ENCODE measurements around the gene ADIPOR2. TPM values are rescaled to one million over a fixed set of nuclear protein-coding genes. Genes with fewer than 3 reads are reported as not detected.
A peak's percentile ranks its signal among the peaks of the same experiment; 100 is the strongest.

ADIPOR2 gene
- 10 to 100 TPM; 29.5 to 44.3 (median 37.1) TPM for total RNA-seq

DNA sequence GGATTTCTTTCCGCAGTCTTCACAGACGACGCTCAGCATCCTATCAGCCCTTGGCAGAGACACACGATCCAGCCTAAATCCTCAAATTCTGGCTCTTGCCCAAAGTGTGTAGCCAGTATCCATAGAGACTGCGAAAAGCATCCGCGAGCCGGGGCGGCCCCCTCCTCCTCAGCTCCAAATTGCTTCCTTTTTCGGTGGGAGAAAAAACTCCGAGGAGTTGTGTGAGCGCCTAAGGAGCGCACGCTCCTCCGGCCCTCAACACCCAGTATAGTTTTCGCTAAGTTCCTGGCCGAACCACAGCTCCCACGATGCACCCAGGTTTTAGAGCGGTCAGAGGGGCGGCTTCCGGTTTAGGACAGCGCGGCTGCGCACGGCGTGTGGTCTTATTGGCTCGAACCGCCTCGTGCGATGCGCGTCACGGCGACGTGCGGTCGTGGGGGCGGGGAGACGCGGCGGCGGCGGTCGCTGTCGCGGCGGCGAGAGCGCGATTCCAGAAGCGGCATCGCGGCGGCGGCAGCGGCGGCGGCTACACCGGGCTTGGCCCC, at the start of gene ADIPOR2:
Gene ADIPOR2 (plus strand): TSS at position 493 of the 545 bp plus-strand sequence. CDS start 63,274 bp downstream, outside the sequence.
- H3K4me3 ChIP-seq (ENCODE audit: low read depth, poor library complexity, severe bottlenecking) = peak within 1 kb of the TSS; percentile 93
- intact Hi-C loops (cut with DNase I; ENCODE audit: low total_unique reads) = no loop called here
- TF ChIP-seq POLR2A (IDR thresholded peaks at IDR 0.05) (no peak), CTCF (IDR thresholded peaks at IDR 0.05) (no peak)
- 0% methylated on average over 47 to 51 of the region's 59 CpGs for WGBS, 2 donors
- peak; percentile 93 to 98 for DNase-seq (ENCODE audit: low spot score in 2 of 2)

- no peak overlapping the region for H3K4me3 ChIP-seq (ENCODE audit: low read depth, poor library complexity, severe bottlenecking)
- intact Hi-C loops (cut with DNase I; ENCODE audit: low total_unique reads) = no loop called here
- DNase-seq (ENCODE audit: low spot score in 2 of 2) = no peak
- 73 to 81% methylated on average over 7 of the region's 7 CpGs for WGBS, 2 donors
- no peak for TF ChIP-seq POLR2A (IDR thresholded peaks at IDR 0.05)
- TF ChIP-seq CTCF (IDR thresholded peaks at IDR 0.05) = no peak
Measured at GRCh38 chr12:1642513-1642912, 48.4 kb upstream of the ADIPOR2 start.

DNA sequence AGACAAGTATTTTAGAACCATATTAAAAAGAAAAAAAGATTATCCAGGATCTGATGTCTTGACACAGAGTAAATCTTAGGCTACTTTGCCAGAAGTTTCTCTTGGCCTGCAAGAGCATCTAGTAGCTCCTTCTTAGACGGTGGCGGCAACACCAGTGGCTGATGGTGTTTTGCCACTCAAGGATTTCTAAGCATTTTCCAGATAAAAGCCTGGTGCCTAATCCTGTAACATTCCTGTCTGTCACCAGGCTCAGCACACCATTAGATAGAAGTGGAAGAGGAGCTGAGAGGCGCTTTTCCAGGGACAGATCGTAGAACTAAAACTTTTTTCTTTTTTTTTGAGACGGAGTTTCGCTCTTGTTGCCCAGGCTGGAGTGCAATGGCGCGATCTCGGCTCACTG, 47.8 kb upstream of the ADIPOR2 start:
- H3K4me3 ChIP-seq (ENCODE audit: low read depth, poor library complexity, severe bottlenecking) = no peak overlapping the region
- 87 to 92% methylated on average over 9 of the region's 9 CpGs for WGBS, 2 donors
- intact Hi-C loops (cut with DNase I; ENCODE audit: low total_unique reads) = no loop called here
- no peak for DNase-seq (ENCODE audit: low spot score in 2 of 2)
- TF ChIP-seq CTCF (IDR thresholded peaks at IDR 0.05) (no peak), POLR2A (IDR thresholded peaks at IDR 0.05) (no peak)

DNA sequence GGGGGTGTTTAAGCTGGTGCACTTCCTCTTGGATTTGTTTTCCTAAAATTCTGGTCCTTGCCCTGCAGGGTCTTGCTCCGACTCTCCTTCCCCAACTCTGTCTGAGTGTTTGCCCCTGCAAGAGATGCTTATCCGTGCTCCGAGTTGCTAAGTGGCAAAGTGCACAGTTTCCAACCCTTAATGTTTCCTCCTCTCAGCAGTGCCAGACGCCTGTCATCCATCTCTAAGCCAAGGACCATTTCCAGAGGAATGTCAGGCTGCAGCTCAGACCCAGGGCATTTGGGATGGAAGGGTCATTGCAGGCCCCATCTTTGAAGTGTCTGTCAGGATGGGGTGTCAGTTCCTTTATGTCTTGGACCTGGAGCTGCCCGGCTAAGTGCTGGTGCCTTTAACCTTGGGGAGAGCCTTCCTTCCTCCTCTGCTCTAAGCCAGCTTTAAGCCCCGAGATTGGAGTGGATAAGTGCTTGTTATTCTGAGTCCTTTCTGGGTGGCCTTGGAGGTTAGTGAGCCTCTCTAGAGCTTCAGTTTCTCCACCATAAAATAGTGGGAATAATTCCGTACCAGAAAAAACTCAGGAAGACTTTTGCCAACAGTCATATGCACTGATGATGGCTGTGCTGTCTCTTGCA, 46.9 kb upstream of the ADIPOR2 start:
- no peak overlapping the region for H3K4me3 ChIP-seq (ENCODE audit: low read depth, poor library complexity, severe bottlenecking)
- DNase-seq (ENCODE audit: low spot score in 2 of 2) = no peak
- TF ChIP-seq POLR2A (IDR thresholded peaks at IDR 0.05) = no peak
- no peak for TF ChIP-seq CTCF (IDR thresholded peaks at IDR 0.05)
- WGBS, 2 donors = 58 to 62% methylated on average over 7 of the region's 7 CpGs
- intact Hi-C loops (cut with DNase I; ENCODE audit: low total_unique reads) = no loop called here

GRCh38 chr12:1644534-1645438, 46.1 kb upstream of the ADIPOR2 start:
- intact Hi-C loops (cut with DNase I; ENCODE audit: low total_unique reads) = no loop called here
- DNase-seq (ENCODE audit: low spot score in 2 of 2) = peak in 1 of 2 donors; percentile 68
- no peak overlapping the region for H3K4me3 ChIP-seq (ENCODE audit: low read depth, poor library complexity, severe bottlenecking)
- 31 to 41% methylated on average over 15 of the region's 15 CpGs for WGBS, 2 donors
- no peak for TF ChIP-seq POLR2A (IDR thresholded peaks at IDR 0.05)
- TF ChIP-seq CTCF (IDR thresholded peaks at IDR 0.05) = no peak

Measured in lower leg skin (tissue), 4 donors.